Measurements from ENCODE around the gene MRGPRX3. TPM values are rescaled to one million over a fixed set of nuclear protein-coding genes. Genes with fewer than 3 reads are reported as not detected.

Gene MRGPRX3
- total and polyA plus RNA-seq, 2 of the 4 experiments (the other 2 are of a cell fraction): not detected

- H3K27me3 ChIP-seq (ENCODE audit: control insufficient read depth, insufficient read depth, low read length): no peaks in the 10 kb centered on the region; the same call in 1 of the 2 replicates
- intact Hi-C loops (cut with micrococcal nuclease): loop anchor here (5.0 to 10.0 kb wide), 2 partner anchors 93 to 370 kb away; partner anchors contain the start of genes KCNC1 and SERGEF
- no peak for TF ChIP-seq MXI1 (IDR thresholded peaks at IDR 0.05; ENCODE audit: borderline replicate concordance, low read depth, low read length)
- TF ChIP-seq CHD1 (IDR thresholded peaks at IDR 0.05; ENCODE audit: low read depth, low read length): no peak
- no peak for TF ChIP-seq CTCF (conservative IDR thresholded peaks at IDR 0.05; ENCODE audit: low read depth, low read length)
- no peak for TF ChIP-seq FOS (IDR thresholded peaks at IDR 0.05; ENCODE audit: low read depth, low read length)
- TF ChIP-seq RAD21 (IDR thresholded peaks at IDR 0.05; ENCODE audit: low read length): no peak
- no peak for TF ChIP-seq CEBPB (IDR thresholded peaks at IDR 0.05; ENCODE audit: low read depth, low read length)
- no peak for TF ChIP-seq POLR2A (IDR thresholded peaks at IDR 0.05; ENCODE audit: low read depth, low read length)
- TF ChIP-seq SMC3 (IDR thresholded peaks at IDR 0.05; ENCODE audit: low read depth, low read length): no peak
- no peak for TF ChIP-seq MAFK (IDR thresholded peaks at IDR 0.05; ENCODE audit: low read depth, low read length)
- no peak for TF ChIP-seq BHLHE40 (IDR thresholded peaks at IDR 0.05; ENCODE audit: low read depth, low read length)
- no peak for TF ChIP-seq ELK1 (IDR thresholded peaks at IDR 0.05; ENCODE audit: borderline replicate concordance, low read depth, low read length)
- TF ChIP-seq NFE2L2 (IDR thresholded peaks at IDR 0.05; ENCODE audit: low read depth, low read length): no peak
- TF ChIP-seq RCOR1 (IDR thresholded peaks at IDR 0.05; ENCODE audit: insufficient replicate concordance, low read length): no peak
- TF ChIP-seq USF2 (IDR thresholded peaks at IDR 0.05; ENCODE audit: low read depth, low read length): no peak
These were observed 27.1 kb upstream of the MRGPRX3 start for GRCh38 chr11:18105086-18105801.

More at GRCh38 chr11:18105086-18105801, 27.1 kb upstream of the MRGPRX3 start:
- Histone ChIP-seq H2AK5ac (ENCODE audit: low read depth, low read length) (no peak overlapping the region), H3K4me3 (ENCODE audit: insufficient read depth, low read depth, low read length) (peak overlapping the region; percentile 88), H2BK20ac (ENCODE audit: low read depth, low read length) (no peak overlapping the region), H2BK120ac (ENCODE audit: low read depth, low read length) (no peak overlapping the region), H3K36me3 (ENCODE audit: control insufficient read depth, insufficient read depth, low read length) (peaks cover 7% of the 10 kb centered on the region; the same call in 1 of the 2 replicates), H2AFZ (replicated peaks; ENCODE audit: low read length, poor library complexity) (peak overlapping the region; percentile 98), H3K9me3 (ENCODE audit: control insufficient read depth, insufficient read depth, low read length) (no peaks in the 10 kb centered on the region), H3K4me2 (ENCODE audit: low read depth, low read length) (peak overlapping the region; percentile 75), H3K27ac (ENCODE audit: insufficient read depth, low read length) (peak overlapping the region; percentile 3; the same call in 1 of the 2 replicates), H3K9ac (ENCODE audit: low read depth, low read length) (peak overlapping the region; percentile 89), H2BK15ac (ENCODE audit: low read depth, low read length) (no peak overlapping the region), H3K23ac (ENCODE audit: low read depth, low read length) (0 out of 2 replicates have a peak overlapping the region, but pooled peaks have one; percentile 63), H4K20me1 (ENCODE audit: insufficient read depth, low read length) (no peaks in the 10 kb centered on the region), H3K14ac (replicated peaks; ENCODE audit: low read depth, low read length) (peak overlapping the region; percentile 87; the same call in 1 of the 2 replicates), H3K79me1 (ENCODE audit: low read depth in 1 of 2, low read length in 2 of 2) (peaks cover 20 to 22% of the 10 kb centered on the region in 2 experiments), H3K4me1 (ENCODE audit: control insufficient read depth, insufficient read depth, low read length) (peaks cover 4% of the 10 kb centered on the region; the same call in 1 of the 2 replicates), H4K91ac (ENCODE audit: insufficient read depth, low read depth, low read length) (no peak overlapping the region), H3K18ac (ENCODE audit: low read depth, low read length) (no peak overlapping the region), H4K8ac (ENCODE audit: low read depth in 2 of 2, low read length in 2 of 2) (peak overlapping the region; percentile 95), H4K5ac (ENCODE audit: low read depth, low read length) (no peak overlapping the region), H3K56ac (ENCODE audit: extremely low read depth, insufficient read depth, low read length) (no peak overlapping the region), H3K4ac (ENCODE audit: low read depth, low read length) (peak overlapping the region; percentile 82; the same call in 1 of the 2 replicates), H2BK5ac (ENCODE audit: low read depth, low read length, poor library complexity, severe bottlenecking) (no peak overlapping the region), H3K9me1 (ENCODE audit: insufficient read depth, low read length) (no peaks in the 10 kb centered on the region; the same call in 1 of the 2 replicates), H2AK9ac (replicated peaks; ENCODE audit: low read depth, low read length, poor library complexity) (peak overlapping the region; percentile 90)
- dilution Hi-C loops (cut with HindIII; ENCODE audit: low sequenced_read_pairs, unreplicated experiment): no loop called here
- DNase-seq (no peak), ATAC-seq (ENCODE audit: low read depth) (no peak)
- WGBS, 2 experiments (ENCODE audit: extremely low coverage in 2 of 2, insufficient read length in 1 of 2): 0% methylated on average over 8 of the region's 29 CpGs; no CpG with 5 or more reads in 1 of the 2 experiments
- no TSS peak for BruUV-seq (replicated peaks)
- ChIA-PET CTCF (interaction anchor here (0.9 to 1.8 kb wide), 6 partner anchors 10 to 402 kb away, joined by 3 to 13 read pairs (median 6); no protein-coding TSS in a partner anchor), POLR2A (ENCODE audit: unreplicated experiment) (no interaction called here)
- in situ Hi-C loops (cut with MboI; ENCODE audit: low sequenced_read_pairs): no loop called here

All from IMR-90 (cell line).